Stimulated activated CD8-positive, alpha-beta memory T cell treated with anti-CD3 and anti-CD28 coated beads, Interleukin-15, amount 100 ng/mL, for 24 hours (primary cell): Measurements from ENCODE around the gene MAPKAPK2.
"Not testable (repeated sequence)": the region's sequence is repeated elsewhere in the genome, so short reads cannot be mapped to it uniquely, and the experiment has no call there.

Experiments used
- DNase-seq: peaks from one replicate; pipeline ENCODE4 v3.0.0-alpha.2; 2020; ENCODE audit warnings: low read depth

Gene MAPKAPK2

DNA sequence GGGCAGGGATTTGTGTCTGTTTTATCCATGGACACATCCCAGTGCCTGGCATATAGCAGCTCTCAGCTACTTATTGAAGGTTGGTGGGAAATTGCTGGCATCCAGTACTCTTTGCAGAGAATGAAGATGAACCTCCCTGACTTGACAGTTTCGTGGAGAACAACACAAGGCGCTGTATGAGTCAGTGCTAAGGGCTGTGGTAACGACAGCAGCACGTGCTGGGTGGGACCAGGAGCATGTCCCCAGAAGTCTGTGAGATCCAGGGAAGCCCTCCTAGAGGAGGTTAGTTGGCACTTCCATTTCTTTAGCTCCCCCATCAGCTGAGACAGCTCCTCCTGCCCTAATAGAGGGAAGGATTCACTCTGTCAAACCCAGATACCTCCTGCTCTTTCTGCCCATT is 60.0 kb downstream of the MAPKAPK2 start:
- no peak for DNase-seq

- DNase-seq, result no peak
Measured at GRCh38 chr1:206745301-206745700, 60.6 kb downstream of the MAPKAPK2 start.

- no peak for DNase-seq
Measured at GRCh38 chr1:206748348-206749030, 63.8 kb downstream of the MAPKAPK2 start.

DNA sequence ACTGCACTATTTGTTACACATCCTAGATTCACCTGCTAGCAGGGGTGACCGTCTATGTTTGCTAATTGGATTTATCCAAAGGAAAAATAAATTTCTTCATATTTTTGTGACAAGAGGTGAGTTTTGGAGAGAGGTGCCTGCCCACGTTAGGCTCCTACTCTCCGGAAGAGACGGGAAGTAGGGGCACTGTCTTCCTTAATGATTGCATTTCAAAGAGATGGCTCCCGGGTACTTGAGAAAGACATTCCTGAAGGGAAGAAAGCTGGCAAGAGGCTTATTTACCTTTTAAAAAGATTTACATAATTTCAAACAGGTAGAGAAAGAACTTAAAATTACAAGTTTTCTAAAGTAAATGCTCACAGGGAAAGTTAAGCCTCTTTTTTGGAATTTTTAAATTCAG is 67.2 kb downstream of the MAPKAPK2 start:
- no peak for DNase-seq

GRCh38 chr1:206752481-206752880 is 67.8 kb downstream of the MAPKAPK2 start:
- no peak for DNase-seq

- no peak for DNase-seq
Measured at GRCh38 chr1:206753141-206753540, 68.4 kb downstream of the MAPKAPK2 start.

DNA sequence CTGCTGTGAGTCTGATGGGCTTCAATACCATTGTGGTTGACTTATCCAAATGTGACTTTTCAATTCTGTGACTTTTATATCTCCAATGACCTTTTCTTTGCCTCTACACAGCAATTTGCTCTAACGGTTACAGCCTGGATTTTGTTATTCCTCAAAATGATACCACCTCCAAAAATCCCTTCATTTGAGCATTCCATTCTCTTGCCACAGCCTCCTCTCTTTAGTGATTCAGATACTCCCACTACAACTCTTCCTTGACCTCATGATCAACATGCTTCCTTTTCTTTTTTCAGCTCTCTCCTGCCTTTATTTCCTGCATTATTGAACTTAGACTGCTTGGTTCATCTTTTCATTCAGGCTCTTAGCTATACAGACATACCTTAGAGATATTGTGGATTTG is 69.3 kb downstream of the MAPKAPK2 start:
- no peak for DNase-seq

DNA sequence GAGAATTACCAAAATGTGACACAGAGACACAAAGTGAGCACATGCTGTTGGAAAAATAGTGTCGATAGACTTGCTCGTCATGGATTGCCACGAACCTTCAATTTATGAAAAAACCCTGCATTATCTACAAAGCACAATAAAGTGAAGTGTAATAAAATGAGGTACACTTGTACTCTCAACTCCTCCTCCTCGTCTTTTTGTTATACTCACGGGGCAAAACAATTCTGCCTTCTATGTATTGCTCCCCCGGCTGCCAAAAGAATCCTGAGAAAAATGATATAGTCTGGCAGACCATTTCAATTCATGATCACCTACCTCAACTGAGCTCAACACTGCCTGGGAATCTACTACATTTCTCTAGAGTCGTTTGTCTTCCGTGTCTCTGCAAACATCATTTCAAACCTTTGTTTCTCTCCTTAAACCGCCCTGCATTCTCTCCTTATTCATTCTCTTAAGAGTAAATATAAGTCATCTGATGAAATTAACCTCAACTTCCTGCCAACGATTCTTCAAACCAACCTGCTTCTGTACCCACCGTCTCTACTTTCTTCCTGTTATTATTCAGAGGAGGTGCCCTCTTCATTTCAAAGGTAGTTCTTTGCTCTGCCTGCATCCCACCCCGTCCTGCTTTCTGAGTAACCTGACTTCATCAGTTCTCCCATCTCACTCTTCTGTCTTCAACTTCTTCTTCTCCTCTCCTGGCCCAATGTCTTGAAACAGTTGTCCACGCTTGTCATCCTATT is 73.0 kb downstream of the MAPKAPK2 start:
- DNase-seq, result no peak

GRCh38 chr1:206760590-206760989 is 75.9 kb downstream of the MAPKAPK2 start:
- DNase-seq, result no peak

GRCh38 chr1:206761159-206761768 is 76.6 kb downstream of the MAPKAPK2 start:
- no peak for DNase-seq

DNA sequence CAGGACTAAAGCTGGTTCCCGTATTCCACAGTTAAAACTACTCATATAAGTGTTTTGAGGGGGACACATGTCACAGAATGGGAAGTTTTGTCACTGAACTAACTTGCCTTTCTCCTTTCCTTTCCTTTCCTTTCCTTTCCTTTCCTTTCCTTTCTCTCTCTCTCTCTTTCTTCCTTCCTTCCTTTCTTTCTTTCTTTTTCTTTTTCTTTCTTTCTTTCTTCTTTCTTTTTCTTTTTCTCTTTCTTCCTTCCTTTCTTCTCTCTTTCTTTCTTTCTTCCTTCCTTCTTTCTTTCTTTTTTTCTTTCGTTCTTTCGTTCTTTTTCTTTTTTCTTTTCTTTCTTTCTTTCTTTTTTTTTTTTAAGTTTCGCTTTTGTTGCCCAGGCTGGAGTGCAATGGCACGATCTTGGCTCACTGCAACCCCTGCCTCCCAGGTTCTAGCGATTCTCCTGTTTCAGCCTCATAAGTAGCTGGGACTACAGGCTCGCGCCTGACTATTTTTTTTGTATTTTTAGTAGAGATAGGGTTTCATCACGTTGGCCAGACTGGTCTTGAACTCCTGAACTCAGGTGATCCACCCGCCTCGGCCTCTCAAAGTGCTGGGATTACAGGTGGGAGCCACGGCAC is 78.1 kb downstream of the MAPKAPK2 start:
- not testable (repeated sequence) for DNase-seq

- DNase-seq, result not testable (repeated sequence)
Measured at GRCh38 chr1:206765771-206766170, 81.1 kb downstream of the MAPKAPK2 start.

DNA sequence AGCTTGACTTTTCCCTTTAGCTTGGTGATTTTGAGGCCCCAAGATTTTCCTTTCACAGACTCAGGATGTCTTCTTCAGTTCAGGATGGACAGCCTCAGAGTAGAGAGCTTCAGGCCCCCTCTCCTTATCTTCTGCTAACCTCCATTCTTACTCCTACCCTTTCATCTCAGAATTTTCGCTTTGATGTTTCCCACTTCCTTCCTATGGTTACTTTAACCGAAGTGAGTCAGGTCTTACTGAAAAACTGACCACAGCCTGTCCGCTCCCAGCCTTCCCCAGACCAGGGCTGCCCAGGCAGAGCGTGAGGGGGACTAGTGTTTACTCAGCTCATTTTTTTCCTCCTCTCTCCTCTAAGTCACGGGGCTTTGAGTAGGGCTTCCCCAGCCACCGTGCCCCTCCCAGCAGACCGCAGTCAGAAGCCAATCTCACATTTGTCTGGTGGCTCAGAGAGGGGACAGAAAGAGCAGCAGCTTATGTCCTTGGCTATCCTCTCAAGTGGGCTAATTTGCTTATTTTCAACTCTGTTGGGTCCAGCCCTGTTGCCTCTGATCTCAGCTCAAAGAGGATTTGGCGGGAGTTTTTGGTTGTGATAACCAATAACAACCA is 81.6 kb downstream of the MAPKAPK2 start:
- DNase-seq, result no peak

DNA sequence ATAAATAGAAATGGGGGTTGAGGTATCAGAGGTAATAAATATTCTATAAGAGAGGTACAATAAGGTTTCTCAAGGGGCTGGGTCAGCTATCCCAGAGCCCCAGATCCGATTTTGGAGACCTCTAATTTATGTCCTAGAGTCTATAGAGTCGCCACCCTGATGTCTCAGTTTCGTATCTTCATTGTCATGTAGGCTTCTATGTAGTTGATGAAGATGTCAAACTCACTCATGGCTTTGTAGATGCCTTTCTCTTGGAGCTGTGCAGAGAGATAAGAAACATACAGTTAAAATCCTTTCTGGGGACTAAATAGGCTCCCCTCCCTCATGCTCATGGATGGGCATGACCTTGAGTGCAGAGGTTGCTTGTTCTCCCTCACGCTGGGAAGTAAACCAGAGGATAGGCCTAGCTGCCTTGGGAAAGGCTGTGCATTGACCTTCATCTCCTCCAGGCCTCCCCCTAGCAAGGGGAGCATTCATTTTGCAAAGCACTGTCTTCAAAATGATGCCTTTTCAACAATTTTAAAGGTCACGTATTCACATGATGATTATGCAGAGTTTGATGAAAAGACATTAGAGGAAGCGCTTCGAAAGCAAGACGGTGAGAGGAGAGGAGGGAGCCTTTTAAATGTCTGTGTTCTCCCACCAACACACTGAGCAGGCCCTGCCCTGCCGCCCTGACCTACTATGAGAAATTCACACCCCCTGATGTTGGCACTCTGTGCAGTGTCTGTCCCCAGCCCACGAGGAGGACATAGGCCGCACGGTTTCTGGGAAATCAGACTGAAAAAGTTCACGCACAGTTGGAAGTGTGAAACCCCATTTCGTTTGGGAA is 84.0 kb downstream of the MAPKAPK2 start:
- DNase-seq, result no peak

DNA sequence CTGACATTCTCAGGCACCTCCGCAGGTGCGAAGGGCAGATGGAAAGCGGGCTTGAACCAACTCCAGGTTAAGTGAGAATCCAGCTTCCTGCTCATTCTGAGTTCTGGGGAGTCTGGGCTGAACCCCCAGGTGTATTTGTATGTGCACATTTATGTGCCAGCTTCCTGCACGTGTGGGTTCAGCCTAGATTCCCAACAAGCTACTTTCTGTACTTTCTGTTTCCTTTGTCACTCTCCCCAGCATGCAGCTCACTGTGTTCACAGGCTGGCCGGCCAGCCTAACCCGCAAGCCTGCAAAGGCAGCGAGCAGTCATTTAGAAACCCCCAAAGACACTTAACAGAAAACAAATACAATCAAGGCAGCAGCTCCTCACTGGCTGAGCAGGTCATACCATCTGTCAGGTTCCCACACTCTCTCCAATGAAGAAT is 84.6 kb downstream of the MAPKAPK2 start:
- no peak for DNase-seq

DNA sequence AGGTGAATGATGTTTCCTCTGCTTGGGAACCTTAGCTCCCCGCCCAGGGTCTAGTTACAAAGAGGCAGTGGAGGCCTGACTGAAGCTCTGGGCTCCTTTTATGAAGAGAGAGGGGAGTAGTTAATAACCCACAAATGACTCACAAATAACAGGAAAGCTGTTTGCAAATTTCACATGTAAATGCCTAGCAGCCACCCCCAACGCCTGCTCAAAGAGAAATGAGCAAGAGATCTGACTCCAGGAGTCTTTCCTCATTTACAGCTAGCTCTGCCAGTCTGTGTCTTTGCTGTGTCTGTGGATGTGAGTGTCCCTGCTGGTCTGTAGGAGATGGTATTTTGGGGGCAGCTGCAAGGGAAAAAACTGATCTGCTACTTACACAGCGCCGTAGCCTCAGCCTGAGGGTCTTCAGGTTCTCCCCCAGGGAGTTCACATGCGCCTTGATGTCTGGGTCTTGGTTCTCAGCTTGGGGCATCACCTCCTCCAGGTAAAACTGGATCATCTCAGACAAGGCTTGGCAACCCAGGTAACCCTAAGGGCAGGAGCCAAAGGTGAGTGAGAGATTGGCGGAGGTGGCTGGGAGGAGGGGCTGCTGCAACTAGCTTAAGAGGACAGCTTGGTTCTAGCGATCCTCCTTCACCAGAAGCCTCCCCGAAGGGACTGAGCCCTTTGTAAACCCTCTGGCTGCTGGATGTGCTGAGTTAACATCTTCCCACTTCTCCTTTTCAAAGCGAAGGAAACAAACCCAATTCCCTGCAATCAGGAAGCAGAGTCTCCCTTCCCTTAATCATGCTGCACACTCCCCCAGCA is 86.0 kb downstream of the MAPKAPK2 start, which contains the start of gene IL19:
Gene IL19, plus strand, starts transcription at position 243 of the 807 bp plus-strand sequence. CDS start 65,890 bp downstream, outside the sequence.
- DNase-seq, result no peak

- no peak for DNase-seq
Measured at GRCh38 chr1:206771338-206771692, 86.6 kb downstream of the MAPKAPK2 start.

GRCh38 chr1:206772243-206772937 is 87.7 kb downstream of the MAPKAPK2 start, which contains the start of gene IL10:
IL10 (minus strand) TSS chr1:206772494; CDS start chr1:206772435, 59 bp downstream.
- no peak for DNase-seq

DNA sequence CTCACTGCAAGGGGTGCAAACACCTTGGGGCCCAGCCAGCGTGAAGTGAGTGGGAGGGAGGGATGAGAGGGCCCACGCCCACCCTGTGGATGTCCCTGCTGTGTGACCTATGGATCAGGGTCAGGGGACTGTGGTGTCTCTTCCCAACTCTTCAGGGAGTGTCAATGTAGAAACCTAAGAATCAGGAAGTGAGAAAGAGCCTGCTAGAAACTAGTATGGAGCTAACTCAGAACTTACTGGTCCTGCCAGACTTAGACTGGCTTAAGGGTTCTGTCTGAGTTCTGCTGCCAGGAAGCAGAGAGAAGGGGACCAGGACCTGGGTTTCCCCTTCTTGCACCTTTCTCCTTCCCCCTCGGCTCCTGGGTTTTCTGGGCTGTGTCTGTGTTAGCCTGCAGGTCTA is 89.4 kb downstream of the MAPKAPK2 start:
- DNase-seq, result no peak

DNA sequence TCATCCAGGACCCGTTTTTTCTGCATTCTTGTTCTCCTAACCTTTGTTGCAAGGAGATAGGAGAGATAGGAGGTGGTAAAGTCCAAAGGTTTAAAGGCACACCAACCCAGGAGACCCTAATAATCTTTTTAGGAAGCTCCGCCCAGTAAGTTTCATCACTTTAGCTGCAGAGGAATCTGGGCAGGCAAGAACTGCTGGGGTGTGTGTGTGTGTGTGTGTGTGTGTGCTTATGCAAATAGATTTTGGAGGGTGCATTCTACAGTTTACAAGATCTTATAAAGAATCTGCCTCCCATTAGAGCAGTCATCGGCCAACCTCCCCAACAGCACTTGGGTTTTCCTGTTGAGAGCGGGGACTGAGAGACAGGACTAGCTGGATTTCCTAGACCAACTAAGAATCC is 91.5 kb downstream of the MAPKAPK2 start:
- no peak for DNase-seq
